ENCODE results near the gene RAB8B.

- no peak for TF ChIP-seq CTCF (IDR thresholded peaks at IDR 0.05)
- no peak for TF ChIP-seq POLR2A (IDR thresholded peaks at IDR 0.05)
- no peak for TF ChIP-seq POLR2AphosphoS5 (IDR thresholded peaks at IDR 0.05)
Observed at GRCh38 chr15:63301088-63301487, 111.7 kb downstream of the RAB8B start.

Data from breast epithelium (tissue), 3 donors.